NCI-H2196 treated with DMSO at 0.1 percent for 48 hours (cell line): ENCODE results near the gene SETD3.
A peak's percentile ranks its signal among the peaks of the same experiment; 100 is the strongest.

Source experiments
- DNase-seq: peaks from one replicate; lab custom pipeline; 2025; ENCODE audit not compliant: unreplicated experiment; lab: John Stamatoyannopoulos, UW

The SETD3 gene

DNA sequence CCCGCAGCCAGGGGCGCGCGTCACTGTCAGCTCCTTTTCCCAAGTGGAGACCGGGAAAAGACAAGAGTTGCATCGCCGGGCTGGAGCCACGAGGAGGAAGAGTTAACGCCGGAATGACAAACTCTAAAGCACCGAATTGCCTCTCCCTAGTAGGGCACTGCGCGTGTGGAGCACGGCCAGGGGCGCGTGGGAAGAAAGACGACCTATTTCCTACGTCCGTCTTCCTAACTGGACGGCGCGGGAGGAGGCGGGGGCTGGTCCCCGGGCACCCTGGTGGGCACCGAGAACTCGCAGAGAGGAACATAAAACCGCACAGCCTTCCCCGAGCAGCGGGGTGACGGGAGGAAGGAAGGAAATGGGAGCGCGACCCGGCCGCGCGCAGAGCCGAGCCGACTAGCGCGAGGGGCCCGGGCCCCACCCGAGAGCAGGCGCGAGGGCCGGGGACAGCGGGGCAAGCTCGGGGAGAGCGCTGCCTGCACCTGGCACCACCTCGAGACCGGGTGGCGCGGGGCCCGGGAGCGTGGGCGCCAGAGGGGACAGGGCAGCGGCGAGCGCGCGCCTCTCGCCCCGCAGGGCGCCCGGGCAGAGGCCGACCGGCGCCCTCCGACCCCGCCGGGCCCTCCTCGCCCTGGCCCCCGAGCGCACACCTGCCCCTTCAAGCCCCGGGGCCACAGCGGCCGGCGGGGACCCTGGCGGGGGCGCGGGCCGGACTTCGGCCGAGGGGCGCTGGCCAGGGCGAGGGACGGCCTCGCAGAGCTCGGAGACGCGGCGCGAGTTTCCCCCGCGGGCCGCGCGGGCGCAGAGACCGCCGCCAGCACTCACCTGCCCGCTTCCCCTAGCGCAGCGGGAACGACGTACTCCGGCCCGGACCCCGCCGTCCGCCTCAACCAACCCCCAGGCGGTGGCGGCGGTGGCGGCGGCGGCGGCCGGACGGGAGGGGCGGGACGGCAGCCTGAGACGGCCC is at the start of gene SETD3:
Gene SETD3 (minus strand): TSS at position 954 of the 964 bp plus-strand sequence. CDS start 15,054 bp downstream, outside the sequence.
- no peak for DNase-seq

DNA sequence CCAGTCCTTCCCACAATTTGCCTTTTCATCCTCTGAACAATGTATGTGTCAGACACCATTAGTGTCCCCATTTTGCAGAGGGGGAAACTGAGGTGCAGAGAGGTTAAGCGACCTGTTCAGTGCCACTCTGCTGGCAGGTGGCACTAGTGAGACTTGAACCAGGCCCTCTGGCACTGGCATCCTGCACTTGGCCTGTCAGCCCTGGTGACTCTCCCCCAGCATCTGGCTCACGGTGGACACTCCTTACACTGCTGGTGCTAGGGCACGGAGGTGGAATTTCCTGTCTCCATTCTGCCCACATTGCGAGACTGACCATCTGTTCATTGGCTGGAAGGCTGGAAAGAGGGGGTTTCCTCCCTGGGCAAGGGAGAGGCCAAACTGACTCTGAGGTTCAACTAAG is 49.2 kb upstream of the SETD3 start:
- DNase-seq: no peak

DNA sequence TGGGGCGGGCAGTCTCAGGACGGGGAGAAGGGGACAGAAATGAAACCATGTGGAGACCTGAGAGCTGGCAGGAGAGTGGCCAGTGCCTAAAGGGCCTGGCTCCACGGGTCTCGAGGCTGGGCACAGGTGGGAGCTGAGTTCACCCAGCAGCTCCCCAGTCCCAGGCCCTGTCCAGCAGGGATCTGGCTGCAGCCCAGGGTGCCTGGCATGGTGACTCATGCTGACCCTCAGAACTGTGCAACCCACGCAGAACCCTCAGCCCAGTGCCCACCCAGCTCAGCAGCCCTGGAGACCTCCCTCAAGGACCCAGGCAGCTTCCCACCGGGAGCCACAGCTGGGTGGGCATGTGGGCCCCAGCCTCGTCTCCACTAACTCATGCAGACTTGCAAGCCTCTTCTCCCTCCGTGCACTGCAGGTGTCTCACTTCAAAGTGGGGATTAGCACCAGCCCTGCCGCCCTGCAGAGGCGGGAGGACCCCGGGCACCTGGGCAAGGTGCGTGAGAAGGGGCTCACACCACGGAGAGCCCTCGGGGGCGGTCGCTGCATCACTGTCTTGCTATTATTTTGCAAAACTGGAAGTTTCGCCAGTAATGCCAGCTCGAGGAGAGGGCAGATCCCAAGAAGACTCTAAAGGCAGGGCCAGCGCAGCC is 46.9 kb upstream of the SETD3 start:
- DNase-seq: no peak

DNA sequence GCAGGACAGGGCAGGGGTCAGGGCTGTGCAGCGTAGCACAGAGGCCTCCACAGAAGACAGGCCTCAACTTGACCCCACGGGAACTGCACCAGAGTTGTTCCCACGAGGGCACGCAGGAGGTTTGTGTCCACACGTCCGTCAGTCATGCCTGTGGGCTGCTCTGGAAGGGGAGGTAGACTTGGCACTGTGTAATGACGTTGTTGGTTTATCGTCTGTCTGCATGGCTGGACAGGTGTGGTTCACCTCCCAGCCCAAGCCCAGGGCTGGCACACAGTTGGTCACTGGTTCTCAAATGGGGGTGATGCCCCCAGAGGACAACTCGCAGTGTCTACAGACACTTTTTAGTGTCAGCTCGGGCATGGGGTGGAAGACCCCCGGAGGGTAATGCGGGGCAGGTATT is 46.4 kb upstream of the SETD3 start:
- DNase-seq: no peak

DNA sequence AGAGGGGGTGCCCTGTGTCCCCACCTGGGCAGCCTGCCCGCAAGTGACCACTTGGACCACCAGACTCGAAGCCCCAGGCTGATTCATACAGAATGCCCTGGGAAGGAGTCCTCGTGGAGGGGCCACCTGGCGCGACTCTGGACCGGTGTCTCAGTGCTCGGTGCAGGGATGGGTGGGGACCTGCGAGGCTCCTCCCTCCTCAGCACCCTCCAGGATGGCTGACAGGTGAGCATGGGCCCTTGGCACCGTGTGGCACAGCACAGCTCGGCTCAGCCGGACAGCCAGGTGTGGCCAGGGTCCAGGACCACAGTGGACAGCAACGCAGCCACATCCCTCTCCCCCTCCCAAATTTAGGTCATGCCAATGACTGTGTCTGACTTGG is 45.0 kb upstream of the SETD3 start:
- no peak for DNase-seq

DNA sequence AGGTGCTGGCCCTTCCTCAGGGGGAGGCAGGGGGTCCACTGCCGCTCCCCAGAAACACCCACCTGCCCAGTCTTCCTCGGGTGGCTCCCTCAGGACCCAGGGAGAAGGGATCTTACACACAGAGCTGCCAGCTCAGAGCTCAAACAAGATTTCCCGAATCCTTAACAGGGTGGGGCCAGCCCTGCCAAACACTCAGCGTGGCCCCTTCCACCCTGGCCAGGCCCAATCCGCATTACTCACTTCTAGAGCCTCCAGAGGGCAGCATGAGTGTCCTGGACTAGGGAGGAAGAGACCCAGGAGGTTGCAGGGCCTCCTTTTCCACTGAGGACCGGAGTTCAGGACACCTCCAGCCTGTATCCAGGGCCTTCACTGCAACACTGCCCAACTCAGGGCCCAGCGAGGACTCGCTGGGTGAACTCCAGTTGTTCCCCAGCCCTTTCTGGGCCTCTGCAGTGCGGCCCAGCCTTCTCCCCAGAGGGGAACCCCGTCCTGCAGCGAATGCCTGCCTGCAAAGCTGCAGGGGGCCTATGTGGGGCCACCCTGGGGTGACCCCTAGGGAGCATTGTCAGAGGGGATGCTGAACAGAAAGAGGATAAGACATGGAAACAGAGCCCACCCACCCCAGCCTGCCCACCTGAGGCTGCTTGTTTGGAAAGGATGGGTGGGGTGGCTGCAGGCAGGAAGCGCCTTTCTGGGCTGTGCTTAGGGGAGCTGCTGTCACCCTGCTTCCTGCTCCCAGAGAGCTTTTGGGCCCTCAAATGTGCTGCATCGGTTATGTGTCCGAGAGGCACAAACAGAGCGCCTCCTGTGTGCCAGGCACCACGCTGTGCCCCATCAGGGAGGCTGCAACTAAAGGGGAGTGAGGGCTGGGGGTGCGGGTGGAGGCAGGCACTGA is 44.4 kb upstream of the SETD3 start:
- no peak for DNase-seq

DNA sequence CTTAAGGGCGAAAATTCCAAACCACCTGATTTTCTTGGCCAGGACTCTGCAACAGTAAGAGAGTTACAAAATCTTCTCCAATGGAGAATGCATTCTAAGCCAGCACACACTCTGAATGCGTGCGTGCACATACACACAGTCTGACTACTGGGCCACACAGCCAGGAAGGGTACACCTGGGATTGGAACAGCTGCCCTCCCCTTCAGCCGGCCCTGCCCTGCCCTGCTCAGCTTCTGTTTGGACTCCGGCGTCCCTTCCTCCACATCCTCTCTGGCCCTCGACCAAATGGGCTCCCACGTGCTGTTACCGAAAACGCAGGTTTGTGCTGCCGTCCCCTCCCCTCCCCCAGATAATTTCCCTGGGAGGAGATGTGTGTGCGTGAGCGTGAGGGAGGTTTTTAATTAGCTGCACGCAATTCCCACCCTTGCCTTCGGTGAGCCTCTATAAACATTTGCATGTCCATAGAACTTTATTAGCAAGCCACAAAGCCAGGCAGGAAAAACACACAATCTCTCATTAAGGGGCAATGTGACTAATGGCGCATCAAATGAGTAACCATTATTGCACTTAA is 43.5 kb upstream of the SETD3 start:
- no peak for DNase-seq

DNA sequence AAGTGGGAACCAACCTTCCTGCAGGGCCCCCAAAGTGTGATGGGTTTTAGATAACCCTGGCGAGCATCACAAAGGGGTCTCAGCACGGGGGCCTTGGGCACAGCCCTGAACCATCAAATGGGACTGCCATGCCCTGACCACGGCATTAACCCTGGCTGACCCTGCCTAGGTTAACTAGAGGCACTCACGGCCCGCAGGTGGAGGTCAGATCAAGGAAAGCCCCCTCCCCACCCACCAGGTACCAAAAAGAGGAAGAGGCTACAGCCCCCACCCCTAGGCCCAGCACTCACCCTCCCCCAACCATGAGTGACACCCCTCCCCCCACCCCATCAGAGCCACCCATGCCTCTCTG is 43.0 kb upstream of the SETD3 start:
- DNase-seq: no peak

DNA sequence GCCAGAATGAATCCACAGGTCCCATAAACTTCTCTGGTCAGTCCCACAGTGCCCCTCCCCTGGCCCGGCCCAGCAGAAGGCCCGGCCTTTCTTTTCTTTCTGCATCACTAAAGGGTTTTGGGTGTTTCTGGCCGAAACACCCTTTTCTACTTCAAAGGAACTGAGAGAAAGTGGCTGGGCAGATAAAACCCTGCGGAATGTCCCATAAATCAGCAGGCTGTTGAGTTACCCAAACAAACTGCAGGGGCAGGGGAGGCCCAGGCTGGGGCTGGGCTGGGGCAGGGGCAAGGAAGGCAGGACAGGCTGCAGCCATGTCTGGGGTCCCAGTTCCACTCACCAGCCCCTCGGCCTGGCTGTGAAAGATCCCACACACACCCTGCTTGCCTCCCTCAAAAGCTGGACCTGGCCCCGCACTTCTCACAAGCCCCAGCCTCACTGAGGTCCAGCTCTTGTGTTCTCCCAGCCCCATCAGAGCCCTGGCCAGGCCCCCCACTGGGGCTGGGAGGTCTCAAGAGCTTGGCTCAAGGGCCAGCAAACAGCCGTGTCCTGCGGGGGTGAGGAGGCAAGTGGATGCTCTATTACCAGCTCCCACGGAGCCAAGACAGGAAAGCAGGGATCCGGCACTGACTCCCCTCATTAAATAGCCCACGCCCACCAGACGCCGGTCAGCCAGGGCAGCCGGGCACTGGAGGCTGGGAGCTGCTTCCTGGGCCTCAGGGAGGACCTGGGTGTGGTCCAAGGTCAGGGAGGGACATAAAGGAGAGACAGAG is 42.5 kb upstream of the SETD3 start:
- no peak for DNase-seq

DNA sequence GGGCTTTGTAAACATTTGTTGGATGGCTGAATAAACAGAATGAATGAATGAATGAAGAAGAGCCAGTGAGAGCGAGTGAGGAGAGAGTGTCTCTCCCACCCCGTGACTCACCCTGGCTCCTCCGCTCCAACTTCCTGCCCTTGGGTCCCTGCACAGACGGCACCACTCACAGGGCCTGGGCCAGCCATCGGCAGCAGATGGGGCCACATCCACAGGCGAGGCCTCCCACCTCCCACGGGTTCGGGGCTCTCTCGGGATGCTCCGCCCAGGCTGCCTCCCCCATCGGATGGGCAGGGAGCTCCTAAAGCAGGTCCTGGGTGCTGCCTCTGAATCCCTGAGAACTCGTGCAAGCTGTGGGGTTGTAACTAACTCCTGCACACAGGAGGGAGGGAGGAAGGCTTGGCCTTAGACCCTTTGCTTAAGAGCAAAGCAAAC is 41.8 kb upstream of the SETD3 start:
- DNase-seq: no peak

DNA sequence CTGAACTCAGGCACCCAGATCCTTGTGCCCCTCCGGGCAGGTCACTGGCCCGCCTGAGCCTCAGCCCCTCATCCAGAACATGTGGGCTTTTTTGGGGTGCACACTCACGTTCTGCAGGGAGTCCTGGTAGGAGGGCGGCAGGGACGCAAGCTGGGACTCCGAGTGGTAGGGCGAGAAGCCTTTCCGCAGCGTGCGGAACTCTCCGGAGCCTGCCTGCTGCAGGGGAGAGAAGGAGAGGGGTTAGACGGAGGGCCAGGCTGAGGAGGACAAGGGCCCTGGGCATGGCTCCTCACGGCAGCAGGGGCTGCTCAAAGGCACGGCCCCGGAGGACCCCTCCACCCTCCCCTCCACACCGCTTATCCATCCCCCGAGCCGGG is 41.4 kb upstream of the SETD3 start:
- DNase-seq: no peak

DNA sequence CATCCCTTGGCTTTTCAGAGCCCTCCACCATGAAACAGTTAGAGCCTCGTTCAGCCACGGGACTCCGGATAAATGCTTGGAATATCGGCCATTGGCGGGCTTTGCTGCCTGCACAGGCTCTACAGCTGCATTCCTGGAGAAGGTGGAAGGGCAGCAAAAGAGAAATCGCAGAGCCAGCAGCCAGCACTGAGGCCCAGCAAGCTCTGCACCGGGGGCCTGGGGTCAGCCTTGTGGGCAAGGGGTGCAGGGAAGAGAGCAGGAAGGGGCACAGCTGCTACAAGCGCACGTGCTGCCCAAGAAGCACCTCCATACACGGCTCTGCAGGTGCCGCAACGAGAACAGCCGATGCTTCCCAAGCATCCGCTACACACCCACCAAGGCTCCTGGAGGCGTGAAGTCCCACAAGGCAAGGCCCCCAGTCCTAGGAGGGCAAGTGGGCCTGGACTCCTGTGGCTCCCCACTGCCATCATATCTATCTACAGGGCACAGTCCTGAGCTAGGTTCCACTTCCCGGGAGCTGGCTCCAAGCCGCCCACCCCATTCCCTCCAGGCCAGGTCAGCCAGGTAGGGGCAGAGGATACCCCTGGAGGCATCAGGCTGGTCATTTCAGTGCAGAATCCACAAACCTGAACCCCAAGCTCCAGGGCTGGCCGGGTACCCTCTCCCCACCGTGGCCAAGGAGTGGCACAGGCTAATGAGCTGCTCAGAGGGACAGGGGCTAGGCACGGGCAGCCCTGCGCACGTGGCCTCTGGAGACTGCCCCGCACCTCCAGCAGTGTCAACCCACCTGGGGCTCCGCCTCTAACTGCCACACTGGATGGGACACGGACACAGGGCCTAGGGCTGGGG is 40.7 kb upstream of the SETD3 start:
- DNase-seq: no peak

DNA sequence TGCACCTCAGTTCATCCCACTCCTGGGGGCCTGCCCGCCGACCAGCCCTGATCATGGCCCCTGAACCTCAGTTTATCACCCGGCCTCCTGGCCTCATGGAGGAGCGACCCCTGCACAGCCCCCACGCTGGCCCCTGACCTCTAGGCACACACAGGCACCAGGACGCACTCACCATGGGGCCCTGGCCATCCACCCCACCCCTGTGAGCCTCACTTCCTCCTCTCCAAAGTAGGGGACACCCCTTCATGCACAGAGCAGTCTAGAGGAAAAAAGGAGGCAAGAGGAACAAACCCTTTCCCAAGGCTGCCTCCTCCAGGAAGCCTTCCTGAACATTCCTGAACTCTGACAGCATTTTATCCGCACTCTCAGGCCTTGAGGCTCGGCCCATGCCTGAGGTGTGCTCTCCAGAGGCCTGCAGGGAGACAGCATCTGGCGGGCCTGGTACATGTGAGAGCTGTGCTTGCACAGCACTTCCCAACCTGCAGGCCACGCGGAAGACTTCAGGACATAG is 40.0 kb upstream of the SETD3 start:
- DNase-seq: no peak

DNA sequence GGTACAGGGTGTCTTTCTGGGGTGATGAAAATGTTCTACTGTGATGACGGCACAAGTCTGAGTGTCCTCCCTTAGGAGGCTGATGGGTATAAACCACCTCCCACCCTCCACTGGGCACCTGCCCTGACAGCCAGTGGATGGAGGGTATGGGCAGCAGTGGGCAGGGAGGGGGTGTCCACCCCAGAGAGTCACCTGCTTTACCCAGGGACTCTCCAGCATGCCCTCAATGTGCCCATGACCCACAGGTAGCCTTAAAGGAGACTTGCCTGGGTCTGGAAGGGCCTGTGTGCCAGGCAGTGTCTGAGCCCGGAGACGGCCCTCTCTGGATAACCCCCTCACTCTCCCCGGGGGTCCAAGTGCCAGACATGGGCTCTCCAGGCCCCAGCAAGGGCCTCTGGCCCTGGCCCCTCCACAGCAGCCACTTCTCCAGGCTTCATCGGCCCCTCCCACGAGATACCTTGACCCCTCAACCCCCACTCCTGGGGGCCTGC is 39.3 kb upstream of the SETD3 start:
- DNase-seq: no peak

DNA sequence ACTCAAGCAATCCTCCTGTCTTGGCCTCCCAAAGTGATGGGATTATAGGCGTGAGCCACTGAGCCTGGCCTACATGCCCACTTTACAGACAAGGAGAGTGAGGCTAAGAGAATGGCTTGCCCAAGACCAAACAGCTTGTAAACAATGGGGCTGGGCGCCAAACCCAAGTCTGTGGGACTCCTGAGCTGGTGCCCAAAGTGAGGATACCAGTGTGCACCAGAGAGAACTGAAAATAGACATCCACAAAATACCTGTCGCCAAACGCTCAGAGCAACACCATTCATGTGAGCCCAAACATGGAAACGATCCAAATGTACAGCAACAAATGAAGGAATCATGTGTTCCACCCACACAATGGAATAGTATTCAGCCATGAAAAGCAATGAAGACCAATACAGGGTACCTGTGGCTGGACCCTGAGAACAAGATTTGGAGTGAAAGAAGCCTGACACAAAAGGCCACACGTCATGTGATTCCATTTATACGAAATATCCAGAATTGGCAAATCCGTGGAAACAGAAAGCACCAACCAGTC is 38.8 kb upstream of the SETD3 start:
- DNase-seq: no peak

DNA sequence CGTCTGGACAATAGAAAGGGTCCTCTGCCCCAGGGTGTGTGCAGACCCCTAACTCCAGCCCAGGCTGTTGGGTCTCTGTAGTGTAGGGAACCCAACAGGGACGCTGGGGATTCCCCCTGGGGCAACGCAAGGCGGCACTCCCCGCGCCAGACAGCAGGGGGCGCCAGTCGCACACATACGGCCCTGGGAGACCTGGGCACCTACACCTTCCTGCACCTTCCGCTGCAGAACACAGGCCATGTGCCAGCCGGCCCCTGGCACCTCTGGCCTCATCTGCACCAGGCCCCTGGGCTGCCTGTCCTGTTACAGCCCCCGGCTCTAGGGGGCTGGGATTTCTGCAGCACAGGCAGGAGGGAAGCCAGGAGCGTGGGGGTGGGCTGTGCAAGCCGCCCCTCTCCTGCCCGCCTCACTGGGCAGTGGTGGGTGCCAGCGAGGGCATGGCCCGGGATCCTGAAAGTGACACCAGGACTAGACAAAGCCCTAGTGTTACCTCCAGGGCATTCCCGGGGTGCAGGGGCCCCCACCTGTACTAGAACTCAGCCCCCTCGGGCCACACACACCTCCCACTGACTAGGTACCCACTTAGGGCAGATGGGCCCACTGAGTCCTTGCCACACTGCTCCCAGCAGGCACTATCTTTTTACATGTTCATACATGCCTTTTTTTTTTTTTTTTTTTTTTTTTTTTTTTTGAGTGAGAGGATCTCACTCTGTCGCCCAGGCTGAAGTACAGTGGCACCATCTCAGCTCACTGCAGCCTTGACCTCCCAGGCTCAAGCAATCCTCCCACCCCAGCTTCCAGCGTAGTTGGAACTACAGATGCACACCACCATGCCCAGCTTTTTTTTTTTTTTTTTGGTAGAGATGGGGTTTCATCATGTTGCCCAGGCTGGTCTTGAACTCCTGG is 38.0 kb upstream of the SETD3 start:
- peak; percentile 4 for DNase-seq

DNA sequence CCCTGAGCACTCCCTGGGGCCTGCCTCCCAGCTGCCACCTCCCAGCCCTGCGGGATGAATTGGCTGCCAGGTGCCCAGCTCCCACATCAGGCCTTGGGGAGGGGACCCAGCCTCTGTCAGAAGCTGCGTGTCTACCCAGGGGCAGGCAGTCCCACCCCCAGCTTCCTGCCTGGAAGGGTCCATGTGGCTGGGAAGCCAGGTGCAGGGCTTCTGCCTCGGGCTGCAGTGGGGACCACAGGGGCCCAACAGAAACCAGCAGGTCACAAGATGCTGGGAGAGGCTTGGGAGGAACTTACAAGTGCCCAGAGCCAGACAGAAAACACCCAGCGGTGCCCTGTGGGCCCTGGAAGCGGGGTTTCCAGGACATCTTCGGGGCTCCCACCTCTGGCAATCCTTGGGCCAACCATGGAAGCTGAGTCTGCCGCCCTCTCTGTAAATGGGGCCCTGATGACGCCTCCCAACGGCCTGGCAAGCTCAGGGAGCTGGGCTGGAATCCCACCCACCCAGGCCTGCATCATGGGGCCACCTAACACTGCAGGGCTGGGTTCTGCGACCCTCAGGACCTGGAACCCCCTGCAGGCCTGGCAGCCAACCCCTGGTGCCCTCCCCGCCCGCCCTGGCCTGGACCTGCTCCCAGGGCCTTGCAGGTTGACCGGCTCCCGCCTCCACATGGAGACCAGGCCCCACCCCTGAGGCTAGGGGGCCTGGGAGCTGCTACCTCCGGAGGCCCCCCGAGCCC is 37.2 kb upstream of the SETD3 start:
- no peak for DNase-seq
